ENCODE data around the gene DENND1B. TPM values are rescaled to one million over a fixed set of nuclear protein-coding genes. Genes with fewer than 3 reads are reported as not detected.

Gene DENND1B
- total and polyA plus RNA-seq, 9 of the 15 experiments (the other 6 are each of a cell fraction or from before 2014, with no cell fraction given), result 2.1 to 12.1 (median 7.5) TPM

- TF ChIP-seq RNF219 (CRISPR knock-in tag; IDR thresholded peaks at IDR 0.05), result no peak
- no peak for TF ChIP-seq MCM5 (IDR thresholded peaks at IDR 0.05; ENCODE audit: low read depth)
- TF ChIP-seq ZNF551 (CRISPR knock-in tag; IDR thresholded peaks at IDR 0.05), result no peak
- TF ChIP-seq HDAC3 (IDR thresholded peaks at IDR 0.05; ENCODE audit: borderline replicate concordance, partially characterized antibody), result no peak
- TF ChIP-seq HBP1 (CRISPR knock-in tag; IDR thresholded peaks at IDR 0.05), result no peak
- TF ChIP-seq ZBTB9 (CRISPR knock-in tag; IDR thresholded peaks at IDR 0.05), result no peak
- no peak for TF ChIP-seq RBM22 (IDR thresholded peaks at IDR 0.05; ENCODE audit: low read depth, low read length, poor library complexity, severe bottlenecking)
- no peak for TF ChIP-seq PATZ1 (CRISPR knock-in tag; IDR thresholded peaks at IDR 0.05; ENCODE audit: borderline replicate concordance)
- TF ChIP-seq ZNF79 (CRISPR knock-in tag; IDR thresholded peaks at IDR 0.05; ENCODE audit: low read depth), result no peak
- no peak for TF ChIP-seq ZNF24 (IDR thresholded peaks at IDR 0.05)
- TF ChIP-seq SIN3B (IDR thresholded peaks at IDR 0.05; ENCODE audit: low read depth), result no peak
- TF ChIP-seq DEAF1 (CRISPR knock-in tag; IDR thresholded peaks at IDR 0.05), result no peak
- TF ChIP-seq ZNF274 (IDR thresholded peaks at IDR 0.05; ENCODE audit: borderline replicate concordance, low read depth, low read length), result no peak
- no peak for TF ChIP-seq ZNF408 (CRISPR knock-in tag; IDR thresholded peaks at IDR 0.05; ENCODE audit: low read depth)
- no peak for TF ChIP-seq VEZF1 (CRISPR knock-in tag; IDR thresholded peaks at IDR 0.05)
- no peak for TF ChIP-seq ZKSCAN1 (IDR thresholded peaks at IDR 0.05; ENCODE audit: low read depth, low read length)
Observed at GRCh38 chr1:197778366-197778945, 3.2 kb upstream of the DENND1B start (continued).
